HG03025 (cell line): ENCODE data around the gene PRKAR1A.
A peak's percentile ranks its signal among the peaks of the same experiment; 100 is the strongest.
"Not testable (repeated sequence)": the region's sequence is repeated elsewhere in the genome, so short reads cannot be mapped to it uniquely, and the experiment has no call there.

Source experiments
- ATAC-seq: cut with Tn5 transposase; IDR thresholded peaks from one replicate; pipeline ENCODE4 v1.9.1; 2021; ENCODE audit warnings: mild to moderate bottlenecking, moderate library complexity; ENCODE audit not compliant: unreplicated experiment, low FRiP score

Gene PRKAR1A

DNA sequence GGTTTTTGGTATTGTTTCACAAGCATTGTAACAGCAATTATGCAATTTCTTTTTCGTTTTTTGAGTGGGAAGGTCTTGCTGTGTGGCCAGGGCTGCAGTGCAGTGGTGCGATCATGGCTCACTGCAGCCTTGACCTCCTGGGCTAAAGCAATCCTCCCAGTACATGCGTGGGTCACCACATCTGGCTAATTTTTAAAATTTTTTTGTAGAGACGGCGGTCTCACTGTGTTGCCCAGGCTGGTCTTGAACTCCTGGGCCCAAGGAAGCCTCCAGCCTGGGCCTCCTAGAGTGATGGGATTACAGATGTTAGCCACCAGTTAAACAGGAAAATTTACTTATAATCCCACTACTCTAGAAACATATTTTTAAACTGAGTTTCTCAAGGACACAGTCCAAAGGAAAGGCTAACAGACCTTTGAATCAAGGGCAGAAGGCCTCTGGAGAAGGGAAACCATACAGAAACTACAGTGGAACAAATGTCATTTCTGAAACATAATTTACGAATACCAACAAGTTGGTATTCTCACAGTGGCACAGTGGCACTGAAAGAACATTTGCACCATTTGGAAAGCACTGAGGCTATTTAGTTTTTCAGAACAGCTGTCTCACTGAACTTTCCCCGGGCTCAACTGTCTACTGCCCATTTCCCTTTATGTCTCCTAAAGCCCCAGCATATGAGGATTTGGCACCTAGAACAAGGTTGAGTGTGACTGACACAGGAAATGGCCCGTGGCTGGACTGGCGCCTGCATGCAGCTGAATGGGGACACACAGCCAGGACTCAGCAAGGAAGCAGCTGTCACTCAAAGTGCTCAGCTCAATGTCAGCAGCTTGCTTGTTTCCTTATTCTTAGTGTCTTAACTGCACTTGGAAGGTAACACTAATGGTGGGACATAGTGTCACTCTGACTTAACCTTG lies 2.8 kb upstream of the PRKAR1A start:
- ATAC-seq, result no peak

DNA sequence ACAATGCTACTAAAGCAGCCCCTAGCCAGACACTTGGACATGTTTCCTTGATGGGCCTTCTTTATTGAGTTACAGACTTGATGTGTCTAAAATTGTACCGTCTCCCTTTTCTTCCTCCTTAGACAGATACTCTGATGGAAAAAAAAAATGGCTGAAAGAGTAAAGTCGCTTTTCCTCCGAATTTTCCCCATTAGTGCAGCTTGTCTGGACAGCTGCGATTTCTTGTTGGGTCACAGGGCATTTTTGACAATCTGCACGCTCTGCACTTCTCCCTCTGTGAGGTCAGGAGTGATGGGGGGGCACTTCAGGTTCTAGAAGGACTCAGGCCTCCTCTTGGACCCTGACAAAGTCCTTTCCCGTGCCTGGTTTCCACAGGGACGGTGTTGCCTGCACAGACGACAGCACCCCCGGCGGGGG lies 968 bp upstream of the PRKAR1A start:
- no peak for ATAC-seq

DNA sequence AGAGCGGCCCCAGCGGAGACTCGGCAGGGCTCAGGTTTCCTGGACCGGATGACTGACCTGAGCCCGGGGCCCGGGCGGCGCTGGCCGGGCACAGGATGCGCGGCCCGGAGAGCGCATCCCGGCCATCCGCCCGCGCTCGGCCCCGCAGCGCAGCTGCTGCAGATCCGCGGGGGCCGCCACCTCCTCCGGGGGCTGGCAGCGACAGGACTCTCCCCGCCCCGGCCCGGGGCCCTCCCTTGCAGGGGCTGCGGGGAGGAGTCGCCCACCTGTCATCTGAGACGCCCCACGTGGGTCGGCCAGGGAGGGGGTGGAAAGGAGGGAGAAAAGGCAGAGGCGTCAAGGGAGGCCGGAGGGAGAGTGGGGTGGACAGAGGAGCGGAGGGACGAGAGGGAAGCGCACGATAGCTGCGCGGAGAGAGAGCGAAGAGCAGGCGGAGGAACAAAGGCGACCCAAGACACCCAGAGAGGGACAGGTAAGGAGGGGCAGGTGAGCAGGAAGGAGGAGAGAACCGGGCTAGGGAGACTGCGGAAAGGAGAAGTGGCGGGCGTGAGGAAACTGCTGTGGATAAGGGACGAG lies 471 bp upstream of the PRKAR1A start:
- peak; percentile 51 for ATAC-seq

DNA sequence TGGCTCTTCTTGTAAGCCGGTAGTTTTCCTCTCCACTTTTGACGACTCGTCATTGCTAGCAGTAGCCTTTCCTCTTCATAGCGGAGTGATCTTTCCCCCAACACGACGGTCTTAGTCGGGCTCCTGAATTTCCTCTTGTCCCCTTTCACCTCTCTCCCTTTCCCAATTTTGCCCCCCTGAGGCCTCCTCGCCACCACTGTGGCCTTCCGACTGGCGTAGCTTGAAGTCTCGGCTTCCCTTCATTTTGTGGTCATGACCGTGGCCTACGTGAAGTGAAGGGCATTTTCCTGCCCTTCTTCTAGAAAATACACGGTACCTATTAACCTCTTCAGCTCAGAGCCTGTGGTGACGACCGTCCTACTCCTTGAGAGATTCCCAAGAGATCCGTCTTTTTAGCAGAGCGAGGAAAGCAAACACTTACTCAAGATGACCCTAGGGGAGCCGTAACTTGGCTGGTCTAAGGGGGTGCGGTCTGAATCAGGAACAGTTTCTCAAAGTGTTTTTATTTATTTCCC lies 787 bp downstream of the PRKAR1A start:
- no peak for ATAC-seq

DNA sequence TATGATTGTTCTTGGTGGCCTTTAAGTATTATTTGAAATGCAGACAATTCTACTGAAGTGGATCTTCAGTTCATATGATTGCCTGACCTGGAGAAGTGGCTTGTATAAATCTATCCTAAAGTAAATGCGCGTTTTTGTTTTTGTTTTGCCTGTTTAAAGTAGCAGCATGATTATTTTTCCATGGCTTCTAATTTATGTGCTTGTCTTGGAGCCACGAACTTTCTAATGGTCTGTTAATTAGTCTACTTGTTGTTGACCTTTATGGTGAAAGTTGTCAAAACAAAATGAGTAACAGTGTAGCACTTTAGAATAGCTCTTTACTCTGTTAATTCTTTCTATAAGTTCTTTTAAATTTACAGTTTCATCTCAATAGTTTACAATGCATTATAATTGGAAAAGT lies 1.7 kb downstream of the PRKAR1A start:
- ATAC-seq, result no peak

DNA sequence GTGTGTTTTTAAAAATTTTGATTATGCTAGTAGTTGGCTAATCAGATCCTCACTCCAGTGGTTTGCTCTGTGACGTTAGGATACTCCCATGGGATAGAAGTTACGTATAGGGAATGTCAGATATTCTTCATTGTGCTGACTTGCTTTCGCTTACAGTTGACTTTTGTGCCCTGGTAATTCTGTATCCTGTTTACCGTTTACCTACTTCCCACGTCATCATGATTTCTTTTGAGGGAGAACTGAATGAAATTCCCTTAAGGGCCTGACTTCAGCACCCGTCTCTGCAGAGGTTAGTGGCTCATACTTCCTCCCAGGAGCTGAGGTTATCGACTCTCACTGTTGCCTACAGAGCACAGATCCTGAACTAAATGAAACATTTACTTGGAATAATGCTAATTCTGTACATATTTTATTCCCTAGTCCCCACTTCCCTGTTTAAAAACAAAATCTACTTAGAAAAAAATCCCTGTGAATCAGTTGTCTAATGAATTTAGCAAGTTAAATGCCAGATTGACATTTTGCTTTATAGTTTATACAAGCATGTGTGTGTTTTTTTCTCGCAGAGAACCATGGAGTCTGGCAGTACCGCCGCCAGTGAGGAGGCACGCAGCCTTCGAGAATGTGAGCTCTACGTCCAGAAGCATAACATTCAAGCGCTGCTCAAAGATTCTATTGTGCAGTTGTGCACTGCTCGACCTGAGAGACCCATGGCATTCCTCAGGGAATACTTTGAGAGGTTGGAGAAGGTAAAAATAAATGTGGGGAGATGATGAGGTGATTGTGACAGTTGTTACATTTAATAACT lies 2.8 kb downstream of the PRKAR1A start:
- no peak for ATAC-seq

DNA sequence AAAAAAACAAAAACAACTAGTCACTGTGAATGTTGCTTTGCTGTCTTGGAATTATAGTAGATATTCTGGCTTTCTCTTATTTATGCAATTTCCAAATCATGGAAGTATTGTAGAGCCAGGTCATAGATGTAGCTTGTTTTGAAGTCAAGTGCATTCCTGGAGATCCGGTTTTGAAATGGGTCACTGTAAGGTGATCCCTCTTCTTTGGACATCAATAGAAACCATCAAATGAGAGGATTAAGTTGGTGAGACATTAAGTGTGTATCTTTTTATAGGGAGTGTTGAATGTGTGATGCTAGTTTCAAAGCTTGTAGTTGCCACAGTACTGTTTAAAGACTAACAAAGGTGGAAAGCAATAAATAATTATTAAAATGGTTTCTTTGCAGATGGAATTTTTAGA lies 4.5 kb downstream of the PRKAR1A start:
- no peak for ATAC-seq

DNA sequence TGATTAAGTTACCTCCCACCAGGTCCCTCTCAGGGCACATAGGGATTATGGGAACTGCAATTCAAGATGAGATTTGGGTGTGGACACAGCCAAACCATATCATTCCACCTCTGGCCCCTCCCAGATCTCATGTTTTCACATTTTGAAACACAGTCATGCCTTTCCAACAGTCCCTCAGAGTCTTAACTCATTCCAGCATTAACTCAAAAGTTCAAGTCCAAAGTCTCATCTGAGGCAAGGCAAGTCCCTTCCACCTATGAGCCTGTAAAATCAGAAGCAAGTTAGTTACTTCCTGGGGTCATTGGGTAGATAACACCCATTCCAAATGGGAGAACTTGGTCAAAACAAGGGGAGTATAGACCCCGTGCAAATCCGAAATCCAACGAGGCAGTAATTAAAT lies 5.4 kb downstream of the PRKAR1A start:
- not testable (repeated sequence) for ATAC-seq

DNA sequence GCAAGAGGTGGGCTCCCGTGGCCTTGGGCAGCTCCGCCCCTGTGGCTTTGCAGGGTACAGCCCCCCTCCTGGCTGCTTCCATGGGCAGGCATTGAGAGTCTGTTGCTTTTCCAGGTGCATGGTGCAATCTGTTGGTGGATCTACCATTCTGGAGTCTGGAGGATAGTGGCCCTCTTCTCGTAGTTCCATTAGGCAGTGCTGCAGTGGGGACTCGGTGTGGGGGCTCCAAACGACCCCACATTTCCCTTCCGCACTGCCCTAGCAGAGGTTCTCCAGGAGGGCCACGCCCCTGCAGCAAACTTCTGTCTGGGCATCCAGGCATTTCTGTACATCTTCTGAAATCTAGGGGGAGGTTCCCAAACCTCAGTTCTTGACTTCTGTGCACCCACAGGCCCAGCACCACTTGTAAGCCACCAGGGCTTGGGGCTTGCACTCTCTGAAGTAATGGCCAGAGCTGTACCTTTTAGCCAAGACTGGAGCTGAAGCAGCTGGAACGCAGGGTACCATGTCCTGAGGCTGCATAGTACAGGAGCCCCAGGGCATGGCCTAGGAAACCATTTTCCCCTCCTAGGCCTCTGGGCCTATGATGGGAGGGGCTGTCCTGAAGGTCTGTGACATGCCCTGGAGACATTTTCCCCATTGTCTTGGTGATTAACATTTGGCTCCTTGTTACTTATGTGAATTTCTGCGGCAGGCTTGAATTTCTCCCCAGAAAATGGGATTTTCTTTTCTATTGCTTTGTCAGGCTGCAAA lies 6.0 kb downstream of the PRKAR1A start:
- no peak for ATAC-seq

DNA sequence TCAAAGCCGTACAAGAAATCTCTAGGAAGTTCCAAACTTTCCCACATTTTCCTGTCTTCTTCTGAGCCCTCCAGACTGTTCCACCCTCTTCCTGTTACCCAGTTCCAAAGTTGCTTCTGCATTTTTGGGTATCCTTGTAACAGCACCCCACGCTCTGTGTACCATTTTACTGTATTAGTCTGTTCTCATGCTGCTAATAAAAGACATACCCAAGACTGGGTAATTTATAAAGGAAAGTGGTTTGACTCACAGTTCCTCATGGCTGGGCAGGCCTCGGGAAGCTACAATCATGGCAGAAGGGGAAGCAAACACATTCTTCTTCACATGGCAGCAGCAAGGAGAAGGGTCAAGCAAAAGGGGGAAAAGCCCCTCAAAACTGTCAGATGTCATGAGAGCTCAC lies 6.8 kb downstream of the PRKAR1A start:
- ATAC-seq, result not testable (repeated sequence)

DNA sequence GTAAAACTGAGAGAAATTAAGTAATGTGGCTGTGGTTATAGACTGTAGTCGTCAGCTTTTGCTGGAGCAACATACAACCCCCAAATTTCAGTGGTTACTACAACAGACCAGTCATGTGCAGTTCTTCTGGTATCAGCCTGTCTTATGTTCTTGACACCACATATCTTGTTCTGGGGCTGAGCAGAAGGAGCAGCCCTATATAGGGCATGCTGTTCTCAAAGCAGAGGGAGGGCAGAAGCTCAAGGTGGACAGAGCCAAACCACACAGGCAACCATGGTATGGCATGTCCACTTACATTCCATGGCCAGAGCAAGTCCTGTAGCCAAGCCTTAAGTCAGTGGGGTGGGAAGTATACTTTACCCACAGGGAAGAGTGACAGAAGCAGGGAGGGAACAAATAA lies 7.7 kb downstream of the PRKAR1A start:
- ATAC-seq, result no peak

DNA sequence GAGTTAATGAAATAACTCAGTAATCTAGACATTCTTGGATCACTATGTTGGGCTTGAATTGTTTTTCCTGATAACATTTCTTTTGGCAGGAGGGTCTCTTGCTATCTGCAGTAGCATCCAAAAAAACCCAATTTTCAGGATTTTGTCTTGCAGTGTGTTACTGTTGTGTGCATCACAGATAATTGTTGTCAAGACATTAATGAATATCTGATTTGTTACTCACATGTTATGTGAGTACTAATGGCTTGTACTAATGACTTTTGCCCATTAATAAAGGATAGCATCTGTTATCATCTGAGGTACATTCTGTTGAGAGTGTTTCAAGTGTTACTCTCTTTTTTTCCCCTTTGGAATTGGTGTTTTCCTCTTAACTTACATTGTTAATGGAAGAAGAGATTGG lies 10.0 kb downstream of the PRKAR1A start:
- no peak for ATAC-seq

DNA sequence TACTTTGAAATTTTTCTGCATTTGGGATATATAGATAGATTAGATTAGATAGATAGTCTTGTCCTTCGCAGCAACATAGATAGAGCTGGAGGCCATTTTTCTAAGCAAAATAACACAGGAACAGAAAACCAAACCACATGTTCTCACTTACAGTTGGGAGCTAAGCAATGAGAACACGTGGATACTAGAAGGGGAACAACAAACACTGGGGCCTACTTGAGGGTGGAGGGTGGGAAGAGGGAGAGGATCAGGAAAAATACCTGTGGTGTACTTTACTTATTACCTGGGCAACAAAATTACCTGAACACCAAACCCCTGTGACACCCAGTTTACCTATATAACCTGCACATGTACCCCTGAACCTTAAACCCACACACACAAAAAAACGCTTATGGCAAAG lies 14.3 kb downstream of the PRKAR1A start:
- no peak for ATAC-seq

DNA sequence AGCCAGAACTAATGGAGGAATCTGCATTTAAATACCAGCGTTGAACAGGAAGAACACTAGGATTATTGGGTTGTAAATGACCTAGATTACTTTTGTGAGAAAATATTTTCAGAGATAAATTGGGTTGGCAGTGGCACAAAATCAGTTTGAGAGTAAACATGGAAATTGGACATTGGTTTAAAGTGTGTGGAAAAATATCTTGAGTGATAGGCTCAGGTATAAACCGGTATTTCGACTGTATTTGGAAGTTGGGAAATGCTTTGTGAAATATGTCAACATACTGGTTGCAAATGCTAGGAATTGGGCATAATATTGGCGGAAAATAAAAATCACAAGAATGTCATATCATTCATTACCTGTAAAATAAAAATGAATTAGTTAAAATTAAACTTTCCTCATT lies 15.1 kb downstream of the PRKAR1A start:
- ATAC-seq, result no peak

DNA sequence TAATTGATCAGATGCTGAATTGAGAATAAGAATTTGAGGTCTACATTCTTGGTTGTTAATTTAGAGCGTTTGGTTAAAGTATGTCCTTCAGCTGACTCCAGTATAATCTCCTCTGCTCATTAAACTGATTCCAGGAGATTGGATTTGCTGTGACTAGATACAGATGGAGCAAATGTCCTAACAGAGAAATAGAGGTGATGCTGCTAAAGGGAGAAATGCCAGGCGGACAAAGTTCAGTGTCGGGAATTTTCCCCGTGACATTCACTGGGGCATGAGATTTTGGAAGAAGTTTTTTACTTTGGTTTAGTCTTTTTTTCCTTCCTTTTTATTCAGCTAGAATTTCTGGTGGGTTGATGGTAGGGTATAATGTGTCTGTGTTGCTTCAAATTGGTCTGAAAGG lies 19.0 kb downstream of the PRKAR1A start:
- ATAC-seq, result no peak

DNA sequence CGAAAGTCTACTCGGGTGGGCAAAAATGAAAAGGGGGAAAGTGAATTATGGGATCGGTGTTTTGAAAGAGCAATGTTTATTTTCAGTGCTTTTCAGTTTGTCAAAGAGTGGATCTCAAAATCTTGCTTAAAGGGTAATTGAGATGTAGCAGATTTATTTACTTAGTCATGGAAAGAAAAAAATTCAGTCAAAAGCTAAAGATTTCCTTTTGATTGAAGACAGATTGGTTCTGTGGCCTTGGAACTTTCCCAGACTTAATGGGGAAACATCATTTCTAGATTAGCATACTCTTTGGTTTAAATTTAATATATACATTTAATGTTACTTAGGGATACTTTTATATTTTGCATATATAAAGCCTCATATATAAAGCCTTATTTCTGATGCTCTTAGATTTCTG lies 20.6 kb downstream of the PRKAR1A start:
- ATAC-seq, result no peak

DNA sequence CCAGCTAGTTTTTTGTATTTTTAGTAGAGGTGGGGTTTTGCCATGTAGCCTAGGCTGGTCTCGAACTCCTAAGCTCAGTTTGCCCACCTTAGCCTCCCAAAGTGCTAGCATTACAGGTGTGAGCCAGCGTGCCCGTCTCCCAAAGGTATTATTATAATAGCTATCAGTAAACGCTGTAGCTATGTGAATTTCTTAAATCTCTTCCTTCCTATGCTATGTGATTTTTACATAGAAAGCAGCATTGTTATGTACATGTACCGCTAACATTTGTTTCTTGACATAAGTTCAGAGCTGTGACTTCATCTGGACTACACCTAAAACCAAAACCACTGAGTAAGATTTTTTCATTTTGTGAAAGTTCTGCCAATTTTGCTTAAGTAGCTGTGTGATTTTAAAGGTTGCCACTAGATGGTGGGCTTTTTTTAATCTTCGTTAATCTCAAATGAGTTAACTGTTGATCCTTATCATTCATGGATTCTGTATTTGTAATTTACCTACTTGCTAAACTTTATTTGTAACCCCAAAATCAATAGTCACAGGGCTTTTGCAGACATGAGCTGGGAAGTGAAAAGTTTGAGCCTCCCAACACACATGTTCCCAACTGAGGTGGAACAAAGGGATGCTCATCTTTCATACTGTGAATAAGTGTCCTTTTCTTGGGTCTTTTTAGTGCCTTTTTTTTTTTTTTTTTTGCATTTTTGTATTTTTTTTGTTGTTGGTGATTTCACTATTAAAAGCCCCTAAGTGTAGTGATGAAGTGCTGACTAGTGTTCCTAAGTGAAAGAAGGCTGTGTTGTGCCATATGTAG lies 21.9 kb downstream of the PRKAR1A start:
- ATAC-seq, result no peak

DNA sequence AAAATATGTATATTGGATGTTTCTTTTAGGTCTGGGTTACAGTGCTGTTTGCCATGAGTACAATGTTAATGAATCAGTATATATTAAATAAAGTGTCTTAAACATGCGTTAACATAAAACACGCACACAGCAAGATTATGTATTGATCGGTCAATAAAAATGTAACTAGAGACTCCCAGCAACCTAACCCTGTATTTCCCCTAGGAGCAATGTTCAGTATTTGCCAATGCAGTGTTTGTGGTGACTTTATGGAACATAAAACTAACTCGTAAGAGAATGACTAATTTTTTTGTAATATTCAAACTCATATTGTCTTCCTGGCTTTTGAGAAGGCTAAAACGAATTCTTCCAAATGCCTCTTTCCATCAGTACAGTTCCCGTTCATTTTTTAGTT lies 22.5 kb downstream of the PRKAR1A start:
- no peak for ATAC-seq

DNA sequence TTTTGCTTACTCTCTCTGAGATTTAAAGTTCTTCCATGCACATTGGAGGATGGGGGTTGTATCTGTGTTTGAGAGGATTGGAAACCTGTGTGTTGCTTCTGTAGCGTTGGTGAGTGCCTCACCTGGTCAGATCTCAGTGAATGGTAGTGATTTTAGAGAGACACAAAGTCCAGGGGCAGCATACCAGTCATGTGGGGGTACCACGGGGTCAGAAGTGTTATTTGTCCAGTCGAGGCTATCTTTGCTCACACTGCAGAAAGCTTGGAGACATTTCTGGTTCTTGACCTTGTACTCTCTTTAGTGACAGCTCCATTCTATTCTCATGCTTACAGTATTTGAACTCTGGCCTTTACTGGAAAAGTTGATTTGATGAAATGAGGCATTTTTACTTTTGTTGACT lies 23.7 kb downstream of the PRKAR1A start:
- no peak for ATAC-seq
